GM12873 (cell line): ENCODE data around the gene PXK.

Experiments
- CTCF ChIP-seq: IDR thresholded peaks from 2 replicates; pipeline ENCODE4 v1.5.1; 2012; ENCODE audit warnings: low read depth, mild to moderate bottlenecking, moderate library complexity, low read length, control low read depth; ENCODE audit not compliant: insufficient read depth; ENCODE audit errors: missing control alignments

Gene PXK

GRCh38 chr3:58308728-58309127, 24.0 kb upstream of the PXK start:
- no peak for TF ChIP-seq CTCF

- TF ChIP-seq CTCF: no peak
Measured at GRCh38 chr3:58317811-58318210, 14.9 kb upstream of the PXK start.

- TF ChIP-seq CTCF: no peak
Measured at GRCh38 chr3:58321791-58322190, 10.9 kb upstream of the PXK start.

GRCh38 chr3:58322793-58323192, 9.9 kb upstream of the PXK start:
- no peak for TF ChIP-seq CTCF

- TF ChIP-seq CTCF: no peak
Measured at GRCh38 chr3:58323529-58324390, 8.9 kb upstream of the PXK start.

GRCh38 chr3:58324391-58325390, 8.0 kb upstream of the PXK start:
- TF ChIP-seq CTCF: no peak

- TF ChIP-seq CTCF: no peak
Measured at GRCh38 chr3:58325525-58325992, 7.1 kb upstream of the PXK start.
